GM12891 (cell line): ENCODE data around the gene SLC16A8. TPM values are rescaled to one million over a fixed set of nuclear protein-coding genes. Genes with fewer than 3 reads are reported as not detected.

Experiments
- DNase-seq: peaks from one replicate; pipeline ENCODE4 v3.0.0; 2011; ENCODE audit warnings: low spot score; ENCODE audit not compliant: insufficient read length
- FAIRE-seq: peaks from 2 replicates; lab custom pipeline; 2011; peaks lifted over from hg19 to GRCh38; lab: Jason Lieb, UNC
- PAX5 ChIP-seq: IDR thresholded peaks from 2 replicates; pipeline ENCODE4 v1.6.1; 2011; ENCODE audit warnings: low read length, moderate library complexity, mild to moderate bottlenecking; ENCODE audit not compliant: insufficient read depth, severe bottlenecking
- POLR2A ChIP-seq: IDR thresholded peaks from 2 replicates; pipeline ENCODE4 v1.6.1; 2011; ENCODE audit warnings: low read depth, low read length, control low read depth
- POLR2AphosphoS5 ChIP-seq: IDR thresholded peaks from 2 replicates; pipeline ENCODE4 v1.6.1; 2011; ENCODE audit warnings: low read depth, low read length, control low read depth
- POU2F2 ChIP-seq: IDR thresholded peaks from 2 replicates; pipeline ENCODE4 v1.6.1; 2011; ENCODE audit warnings: low read depth, mild to moderate bottlenecking, control low read depth, low read length, moderate library complexity
- SPI1 ChIP-seq: IDR thresholded peaks from 2 replicates; pipeline ENCODE4 v1.6.1; 2011; ENCODE audit warnings: low read depth, low read length, control low read depth
- TAF1 ChIP-seq: IDR thresholded peaks from 2 replicates; pipeline ENCODE4 v1.6.1; 2011; ENCODE audit warnings: low read depth, low read length, control low read depth
- polyA plus RNA-seq: library from polyadenylated mRNA; unstranded; fragments of >200 nt; gene quantifications from one replicate; pipeline ENCODE4 v1.2.1, GENCODE V29; 2012; ENCODE audit warnings: low read depth, missing spikeins, inconsistent platforms; ENCODE audit not compliant: missing spikeins

SLC16A8 gene
- polyA plus RNA-seq: 0.36 TPM

GRCh38 chr22:38083931-38084631, at the start of gene SLC16A8:
Gene SLC16A8, minus strand, starts transcription at chr22:38084184. Its CDS starts 1,311 bp downstream, at chr22:38082873.
- no peak for FAIRE-seq
- no peak for DNase-seq
- TF ChIP-seq POU2F2 (no peak), POLR2A (no peak), SPI1 (no peak)

DNA sequence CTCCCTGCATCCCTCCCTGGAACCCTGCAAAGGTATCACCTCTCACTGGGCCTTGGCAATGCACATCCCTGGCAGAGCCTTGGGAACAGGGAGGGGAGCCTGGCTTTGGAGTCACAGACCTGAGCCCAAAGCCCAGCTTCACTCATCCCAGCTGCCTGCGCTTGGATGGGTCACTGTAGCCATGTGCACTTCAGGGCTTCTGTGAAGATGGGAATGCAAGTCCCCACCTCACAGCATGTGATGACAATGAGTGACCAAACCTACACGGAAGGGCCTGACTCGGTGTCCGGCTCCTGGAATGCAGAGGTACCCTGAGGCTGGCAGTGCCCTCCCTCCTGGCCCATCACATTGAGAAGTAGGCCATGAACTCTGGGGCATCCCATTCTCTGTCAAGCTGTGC, 49.3 kb upstream of the SLC16A8 start:
- FAIRE-seq (no peak), DNase-seq (peak; percentile 5)
- TF ChIP-seq SPI1 (no peak), TAF1 (no peak), PAX5 (no peak), POLR2AphosphoS5 (no peak), POU2F2 (no peak), POLR2A (no peak)

DNA sequence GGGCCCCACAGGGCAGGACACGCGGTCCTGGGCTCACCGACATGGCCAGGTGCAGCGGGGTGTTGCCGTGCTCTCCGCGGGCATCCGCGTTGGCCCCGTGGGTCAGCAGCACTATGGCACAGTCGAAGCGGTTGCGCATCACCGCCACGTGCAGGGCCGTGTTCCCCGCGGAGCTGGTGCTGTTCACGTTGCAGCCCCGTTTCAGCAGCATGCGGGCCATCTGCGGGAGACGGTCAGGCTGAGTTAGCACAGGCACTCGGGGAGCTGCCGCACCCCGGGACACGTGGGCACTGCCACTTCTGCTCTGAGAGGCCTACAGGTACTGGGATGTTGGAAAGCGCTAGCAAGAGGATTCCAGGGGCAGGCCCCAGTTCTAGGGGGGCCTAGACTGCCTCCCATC, 48.8 kb upstream of the SLC16A8 start:
- no peak for DNase-seq
- no peak for TF ChIP-seq SPI1
- TF ChIP-seq POLR2A: no peak
- TF ChIP-seq PAX5: no peak
- no peak for TF ChIP-seq TAF1
- TF ChIP-seq POU2F2: no peak
- no peak for TF ChIP-seq POLR2AphosphoS5
- FAIRE-seq: no peak

DNA sequence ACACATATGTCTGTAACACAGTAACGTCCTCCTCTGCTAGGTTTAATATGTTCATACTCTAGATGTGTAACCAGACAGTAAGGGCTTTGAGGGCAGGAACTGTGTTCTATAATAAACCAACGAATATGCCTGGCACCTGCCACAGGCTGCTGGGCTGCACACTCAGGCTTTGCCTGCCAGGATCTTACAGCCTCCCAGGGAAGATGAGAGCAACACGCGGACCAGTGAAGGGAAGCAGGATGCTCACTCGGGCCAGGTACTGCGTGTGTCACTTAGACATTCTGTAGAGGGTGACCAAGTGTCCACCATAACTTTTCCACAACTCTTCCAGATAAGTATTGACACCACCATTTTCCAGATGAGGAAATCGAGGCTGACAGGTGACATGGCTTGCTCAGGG, 48.2 kb upstream of the SLC16A8 start:
- no peak for DNase-seq
- no peak for TF ChIP-seq PAX5
- no peak for TF ChIP-seq POU2F2
- no peak for TF ChIP-seq POLR2A
- no peak for TF ChIP-seq TAF1
- TF ChIP-seq POLR2AphosphoS5: no peak
- no peak for TF ChIP-seq SPI1
- FAIRE-seq: no peak

DNA sequence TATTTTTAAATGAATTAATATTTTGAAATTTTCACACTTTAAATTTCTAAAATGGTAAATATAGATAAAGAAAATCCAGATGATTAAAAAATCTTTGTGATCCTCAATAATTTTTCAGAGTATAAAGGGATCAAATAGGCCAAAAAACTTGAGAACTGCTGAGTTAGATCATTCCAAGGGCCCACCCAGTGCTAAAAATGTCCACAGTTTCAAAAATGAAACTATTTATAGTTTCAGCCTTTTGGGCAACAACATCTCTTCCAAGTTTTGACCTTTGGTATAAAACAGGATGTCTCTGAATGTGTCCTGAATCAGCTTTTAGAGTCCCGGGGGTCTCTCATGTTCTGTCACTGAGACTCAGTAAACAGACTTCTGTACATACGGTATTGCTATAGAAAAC, 47.4 kb upstream of the SLC16A8 start:
- TF ChIP-seq POLR2AphosphoS5 (no peak), POLR2A (no peak), PAX5 (no peak), POU2F2 (no peak), TAF1 (no peak), SPI1 (no peak)
- DNase-seq (no peak), FAIRE-seq (no peak)

DNA sequence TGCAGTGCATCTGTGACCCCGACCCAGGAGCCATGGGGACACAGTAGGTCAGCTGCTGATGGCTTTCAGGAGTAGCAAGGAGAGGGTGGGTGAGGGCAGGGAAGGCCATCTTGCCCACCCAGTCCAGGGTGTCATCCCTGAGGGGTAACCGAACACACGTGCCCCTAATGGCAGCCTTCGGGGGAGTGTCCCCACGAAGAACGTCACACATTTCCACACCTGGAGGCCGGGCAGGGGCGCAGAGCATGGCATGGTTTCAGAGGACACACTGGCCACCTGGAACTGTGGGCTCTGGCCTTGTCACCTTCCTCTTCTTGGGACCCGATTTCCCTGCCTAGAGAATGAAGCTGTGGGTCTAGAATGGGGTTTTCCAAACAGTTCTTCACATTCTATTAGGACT, 45.9 kb upstream of the SLC16A8 start:
- DNase-seq: no peak
- FAIRE-seq: no peak
- TF ChIP-seq POLR2A: no peak
- no peak for TF ChIP-seq PAX5
- no peak for TF ChIP-seq SPI1
- no peak for TF ChIP-seq POLR2AphosphoS5

DNA sequence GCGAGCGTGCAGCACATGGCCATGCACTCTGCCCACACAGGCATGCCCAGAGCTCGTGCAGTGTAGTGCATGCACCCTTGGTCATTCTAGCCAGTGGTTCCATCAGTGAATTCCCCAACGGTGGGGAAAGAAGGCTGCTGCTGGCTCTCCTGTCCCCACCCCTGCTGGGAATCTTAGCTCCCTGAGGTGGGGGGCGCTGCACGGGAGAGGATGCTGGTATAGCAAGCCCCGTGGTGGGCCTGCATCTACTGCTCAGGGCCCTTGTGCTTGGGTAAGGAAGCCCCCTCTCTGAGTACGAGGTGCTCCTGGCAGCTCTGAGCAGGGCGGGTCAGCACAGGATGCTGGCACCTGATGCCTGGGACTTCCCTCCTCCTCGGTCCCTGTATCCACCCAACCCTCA, 45.0 kb upstream of the SLC16A8 start:
- FAIRE-seq (no peak), DNase-seq (no peak)
- no peak for TF ChIP-seq POLR2AphosphoS5
- no peak for TF ChIP-seq SPI1
- no peak for TF ChIP-seq TAF1
- TF ChIP-seq PAX5: no peak
- no peak for TF ChIP-seq POLR2A
- TF ChIP-seq POU2F2: no peak

DNA sequence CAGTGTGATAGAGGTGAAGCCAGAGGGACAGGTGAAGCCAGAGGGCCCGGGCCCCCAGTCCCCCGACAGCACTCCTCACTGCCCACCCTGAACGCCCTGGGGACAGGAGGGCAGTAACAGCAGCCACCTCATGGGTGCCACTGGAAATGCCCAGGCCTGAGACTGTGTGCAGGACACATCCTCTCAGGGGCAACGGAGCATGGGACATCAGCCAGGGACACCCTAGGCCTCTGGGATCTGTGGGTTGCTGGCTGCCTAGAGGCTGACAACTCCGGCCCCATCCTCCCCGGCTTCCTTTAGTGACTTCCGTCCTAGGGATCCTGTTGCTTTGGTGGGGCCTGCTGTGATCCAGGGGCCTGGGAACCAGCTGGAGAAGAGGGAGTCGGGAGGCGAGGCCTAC, 43.9 kb upstream of the SLC16A8 start:
- no peak for DNase-seq
- no peak for TF ChIP-seq TAF1
- TF ChIP-seq SPI1: no peak
- no peak for TF ChIP-seq PAX5
- no peak for TF ChIP-seq POLR2AphosphoS5
- no peak for TF ChIP-seq POLR2A
- FAIRE-seq: no peak

GRCh38 chr22:38126928-38127668, 43.1 kb upstream of the SLC16A8 start:
- no peak for FAIRE-seq

DNA sequence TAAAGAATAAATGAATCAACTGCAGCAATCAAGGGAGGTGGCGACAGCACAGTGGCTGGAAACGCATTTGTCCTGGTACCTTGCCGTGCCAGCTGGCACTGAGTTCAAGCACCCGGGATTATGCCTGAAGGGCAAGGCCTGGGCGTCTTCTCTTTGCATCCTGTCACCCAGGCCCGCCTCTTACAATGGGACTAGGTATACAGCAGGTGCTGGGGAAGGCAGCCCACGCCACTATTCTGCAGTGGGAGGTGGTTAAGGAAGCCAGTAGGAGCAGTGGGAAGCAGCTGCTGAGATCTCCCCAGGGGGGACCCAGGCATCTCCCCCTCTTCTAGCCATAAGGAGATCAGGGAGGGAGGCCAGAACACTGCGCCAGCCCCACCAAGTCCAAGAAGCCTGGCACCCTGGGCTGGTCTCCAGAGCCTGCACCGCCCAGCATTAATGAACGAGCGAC, 41.8 kb upstream of the SLC16A8 start:
- DNase-seq (no peak), FAIRE-seq (no peak)
- TF ChIP-seq PAX5: no peak
- TF ChIP-seq POU2F2: no peak
- no peak for TF ChIP-seq SPI1
- no peak for TF ChIP-seq POLR2A
- no peak for TF ChIP-seq TAF1
- no peak for TF ChIP-seq POLR2AphosphoS5

More at GRCh38 chr22:38126928-38127668, 43.1 kb upstream of the SLC16A8 start:
- TF ChIP-seq POU2F2 (no peak), POLR2AphosphoS5 (no peak), PAX5 (no peak), POLR2A (no peak), SPI1 (no peak), TAF1 (no peak)
- no peak for DNase-seq
